Parathyroid adenoma (tissue), 2 donors: ENCODE data around the gene GNLY.

ENCODE experiments used
- H2AFZ ChIP-seq: fragments of 300-600 bp; sonication (generic); one replicate; pipeline ENCODE4 v1.7.0; 2017; ENCODE audit warnings: antibody characterized with exemption, mild to moderate bottlenecking
- H3K27ac ChIP-seq: fragments of 300-600 bp; sonication (generic); one replicate; pipeline ENCODE4 v1.7.0; 2017
- H3K27me3 ChIP-seq: fragments of 300-600 bp; sonication (generic); one replicate; pipeline ENCODE4 v1.7.0; 2017; ENCODE audit warnings: low read length; ENCODE audit not compliant: control insufficient read depth, insufficient read depth
- H3K36me3 ChIP-seq: fragments of 300-600 bp; sonication (generic); one replicate; pipeline ENCODE4 v1.7.0; 2017; ENCODE audit warnings: low read length; ENCODE audit not compliant: control insufficient read depth, insufficient read depth
- H3K4me1 ChIP-seq: fragments of 300-600 bp; sonication (generic); one replicate; pipeline ENCODE4 v1.7.0; 2017; ENCODE audit warnings: control low read depth
- H3K4me2 ChIP-seq: fragments of 300-600 bp; sonication (generic); one replicate; pipeline ENCODE4 v1.7.0; 2017; ENCODE audit warnings: low read length
- H3K4me3 ChIP-seq: fragments of 300-600 bp; sonication (generic); one replicate; pipeline ENCODE4 v1.7.0; 2017; ENCODE audit warnings: low read depth, low read length
- H3K79me2 ChIP-seq: fragments of 300-600 bp; sonication (generic); one replicate; pipeline ENCODE4 v1.7.0; 2017; ENCODE audit warnings: control low read depth
- H3K9ac ChIP-seq: fragments of 300-600 bp; sonication (generic); one replicate; pipeline ENCODE4 v1.7.0; 2017; ENCODE audit warnings: mild to moderate bottlenecking
- H3K9me3 ChIP-seq: fragments of 300-600 bp; sonication (generic); one replicate; pipeline ENCODE4 v1.7.0; 2017; ENCODE audit warnings: low read length; ENCODE audit not compliant: control insufficient read depth
- CTCF ChIP-seq: fragments of 300-600 bp; sonication (generic); IDR thresholded peaks from one replicate; pipeline ENCODE4 v1.7.0; 2017; ENCODE audit warnings: antibody characterized with exemption, mild to moderate bottlenecking
- donor health status: primary hyperparathyroidism.

GNLY gene

DNA sequence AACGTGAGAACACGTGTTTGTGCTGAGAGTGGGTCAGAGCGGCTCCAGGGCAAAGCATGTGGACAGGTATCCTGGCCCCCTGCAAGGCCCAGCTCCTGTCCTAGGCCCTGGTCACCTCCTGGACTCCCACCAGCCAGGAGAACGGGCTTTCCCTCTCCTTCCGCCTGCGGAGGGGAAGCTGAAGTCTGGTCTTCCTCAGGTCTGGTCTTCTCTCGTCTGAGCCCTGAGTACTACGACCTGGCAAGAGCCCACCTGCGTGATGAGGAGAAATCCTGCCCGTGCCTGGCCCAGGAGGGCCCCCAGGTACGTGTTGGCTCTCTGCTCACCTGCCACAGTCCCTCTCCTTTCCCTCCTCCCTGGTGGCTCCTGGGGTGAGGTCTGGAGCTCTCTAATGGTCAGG is 963 bp downstream of the GNLY start:
- H3K4me1 ChIP-seq, result no peaks in the 10 kb centered on the region
- H3K9ac ChIP-seq, result no peak overlapping the region
- TF ChIP-seq CTCF, result no peak
- no peak overlapping the region for H3K4me2 ChIP-seq
- no peaks in the 10 kb centered on the region for H3K9me3 ChIP-seq
- no peaks in the 10 kb centered on the region for H3K36me3 ChIP-seq
- no peaks in the 10 kb centered on the region for H3K79me2 ChIP-seq
- H3K27me3 ChIP-seq, result no peaks in the 10 kb centered on the region
- H2AFZ ChIP-seq, result no peak overlapping the region
- no peak overlapping the region for H3K27ac ChIP-seq
- no peak overlapping the region for H3K4me3 ChIP-seq

GRCh38 chr2:85695691-85696668 is 1.8 kb downstream of the GNLY start:
- Histone ChIP-seq H3K27ac (no peak overlapping the region), H3K79me2 (no peaks in the 10 kb centered on the region), H3K4me2 (no peak overlapping the region), H3K9me3 (no peaks in the 10 kb centered on the region), H3K4me1 (no peaks in the 10 kb centered on the region), H3K36me3 (no peaks in the 10 kb centered on the region), H3K27me3 (no peaks in the 10 kb centered on the region), H3K9ac (no peak overlapping the region), H3K4me3 (no peak overlapping the region), H2AFZ (no peak overlapping the region)
- TF ChIP-seq CTCF, result no peak

GRCh38 chr2:85697096-85697495 is 2.9 kb downstream of the GNLY start:
- Histone ChIP-seq H3K4me2 (no peak overlapping the region), H3K4me3 (no peak overlapping the region), H2AFZ (no peak overlapping the region), H3K79me2 (no peaks in the 10 kb centered on the region), H3K36me3 (no peaks in the 10 kb centered on the region), H3K27ac (no peak overlapping the region), H3K9me3 (no peaks in the 10 kb centered on the region), H3K27me3 (no peaks in the 10 kb centered on the region), H3K9ac (no peak overlapping the region), H3K4me1 (no peaks in the 10 kb centered on the region)
- TF ChIP-seq CTCF, result no peak

DNA sequence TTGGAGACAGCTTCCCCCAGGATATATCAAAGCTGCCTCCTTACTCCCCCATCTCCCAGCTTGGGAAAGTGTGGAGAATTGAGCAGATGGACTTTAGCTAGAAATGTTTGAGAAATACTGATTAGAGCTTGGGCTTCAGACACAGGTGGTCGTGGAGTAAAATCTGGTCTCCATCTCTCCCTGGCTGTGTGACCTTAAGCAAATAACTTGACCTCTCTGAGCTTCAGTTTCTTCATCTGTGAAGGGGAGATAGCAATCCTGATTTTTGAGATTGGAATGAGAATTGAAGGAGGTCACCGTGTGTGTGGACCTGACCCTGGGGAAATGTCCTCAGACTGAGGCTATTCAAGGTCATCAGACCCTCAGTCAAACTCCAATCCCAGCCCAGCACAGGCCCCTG is 3.6 kb downstream of the GNLY start:
- no peak overlapping the region for H3K9ac ChIP-seq
- H2AFZ ChIP-seq, result no peak overlapping the region

More for the DNA sequence above, 3.6 kb downstream of the GNLY start:
- no peak overlapping the region for H3K4me2 ChIP-seq
- no peaks in the 10 kb centered on the region for H3K79me2 ChIP-seq
- no peak overlapping the region for H3K27ac ChIP-seq
- no peak overlapping the region for H3K4me3 ChIP-seq
- no peaks in the 10 kb centered on the region for H3K9me3 ChIP-seq
- no peak for TF ChIP-seq CTCF
- H3K27me3 ChIP-seq, result no peaks in the 10 kb centered on the region
- no peaks in the 10 kb centered on the region for H3K36me3 ChIP-seq
- no peaks in the 10 kb centered on the region for H3K4me1 ChIP-seq
